CD14-positive monocyte (primary cell): ENCODE data around the gene TFDP2. TPM values are rescaled to one million over a fixed set of nuclear protein-coding genes. Genes with fewer than 3 reads are reported as not detected.

ENCODE experiments used
- DNase-seq, 3 donors: peaks; one replicate each; pipeline ENCODE4 v3.0.0-alpha.2; 2011 to 2022
- H2AFZ ChIP-seq: 2 replicates; pipeline ENCODE4 v1.6.0; 2012; ENCODE audit warnings: mild to moderate bottlenecking, low read depth, low read length, inconsistent platforms; ENCODE audit not compliant: insufficient read depth, poor library complexity, severe bottlenecking
- H3K27ac ChIP-seq, 2 donors: 1 replicate in 1 of 2; 2 replicates in 1 of 2; pipeline ENCODE4 v1.5.1; 2012 to 2013; ENCODE audit warnings: low read length in 2 of 2, control low read depth in 1 of 2, inconsistent platforms in 1 of 2, low read depth in 1 of 2, mild to moderate bottlenecking in 1 of 2
- H3K27me3 ChIP-seq, 2 donors: one replicate each; pipeline versions ENCODE4 v1.6.0 to v1.6.1; 2011 to 2013; ENCODE audit warnings: low read length in 2 of 2; ENCODE audit not compliant: control insufficient read depth in 2 of 2, insufficient read depth in 2 of 2
- H3K36me3 ChIP-seq, 2 donors: replicated peaks in 1 of 2; 1 replicate in 1 of 2; 2 replicates in 1 of 2; pipeline versions ENCODE4 v1.5.1 to v1.6.1; 2012 to 2013; ENCODE audit warnings: low read length in 2 of 2, control low read depth in 1 of 2, inconsistent platforms in 1 of 2, mild to moderate bottlenecking in 1 of 2; ENCODE audit not compliant: insufficient read depth in 2 of 2, control insufficient read depth in 1 of 2
- H3K4me1 ChIP-seq, 2 donors: 1 replicate in 1 of 2; 2 replicates in 1 of 2; pipeline versions ENCODE4 v1.5.1 to v1.6.1; 2012 to 2013; ENCODE audit warnings: low read length in 2 of 2, control low read depth in 1 of 2, inconsistent platforms in 1 of 2, mild to moderate bottlenecking in 1 of 2, moderate library complexity in 1 of 2; ENCODE audit not compliant: insufficient read depth in 2 of 2, control insufficient read depth in 1 of 2
- H3K4me2 ChIP-seq: replicated peaks from 2 replicates; pipeline ENCODE3; 2012; ENCODE audit warnings: low read length, moderate library complexity, mild to moderate bottlenecking; ENCODE audit not compliant: poor library complexity, severe bottlenecking; ENCODE audit errors: extremely low read depth
- H3K4me3 ChIP-seq, 3 experiments: fragments of 200-600 bp in 1 of 3; sonication (generic) in 1 of 3; replicated peaks in 1 of 3; 1 replicate in 2 of 3; 2 replicates in 1 of 3; pipeline ENCODE4 v1.5.1; 2011 to 2013; ENCODE audit warnings: low read length in 3 of 3, mild to moderate bottlenecking in 3 of 3, control low read depth in 2 of 3, low read depth in 2 of 3, inconsistent platforms in 1 of 3, moderate library complexity in 1 of 3
- H3K79me2 ChIP-seq: 2 replicates; pipeline ENCODE4 v1.6.0; 2012; ENCODE audit warnings: mild to moderate bottlenecking, control low read depth, inconsistent platforms, low read length, moderate library complexity; ENCODE audit not compliant: insufficient read depth
- H3K9ac ChIP-seq: 2 replicates; pipeline ENCODE4 v1.6.0; 2017; ENCODE audit warnings: low read length, mild to moderate bottlenecking; ENCODE audit not compliant: insufficient read depth, poor library complexity, severe bottlenecking
- H3K9me3 ChIP-seq, 2 donors: replicated peaks in 1 of 2; 1 replicate in 1 of 2; 2 replicates in 1 of 2; pipeline versions ENCODE4 v1.5.1 to v1.6.1; 2012 to 2013; ENCODE audit warnings: low read length in 2 of 2, control low read depth in 1 of 2; ENCODE audit not compliant: control insufficient read depth in 1 of 2, insufficient read depth in 1 of 2
- H4K20me1 ChIP-seq: 2 replicates; pipeline ENCODE4 v1.6.0; 2012; ENCODE audit warnings: mild to moderate bottlenecking, low read length, control low read depth, moderate library complexity; ENCODE audit not compliant: insufficient read depth
- H3K27ac Mint-ChIP-seq, 7 donors: one replicate each; pipeline ENCODE4 v1.8.0; 2020; ENCODE audit warnings: mild to moderate bottlenecking in 7 of 7, mixed read lengths in 7 of 7, moderate library complexity in 6 of 7, inconsistent platforms in 2 of 7
- H3K27me3 Mint-ChIP-seq, 3 donors: one replicate each; pipeline ENCODE4 v1.8.0; 2021 to 2022; ENCODE audit warnings: low read depth in 3 of 3, mild to moderate bottlenecking in 3 of 3, mixed read lengths in 3 of 3, moderate library complexity in 3 of 3, inconsistent platforms in 1 of 3
- H3K36me3 Mint-ChIP-seq, 2 donors: one replicate each; pipeline ENCODE4 v1.8.0; 2020; ENCODE audit warnings: mixed read lengths in 2 of 2, inconsistent platforms in 1 of 2, mild to moderate bottlenecking in 1 of 2
- H3K4me1 Mint-ChIP-seq: one replicate; pipeline ENCODE4 v1.8.0; 2020; ENCODE audit warnings: mild to moderate bottlenecking, mixed read lengths
- H3K4me3 Mint-ChIP-seq, 2 donors: one replicate each; pipeline ENCODE4 v1.8.0; 2020; ENCODE audit warnings: mild to moderate bottlenecking in 2 of 2, mixed read lengths in 2 of 2, moderate library complexity in 1 of 2
- H3K9me3 Mint-ChIP-seq, 7 donors: one replicate each; pipeline ENCODE4 v1.8.0; 2020 to 2022; ENCODE audit warnings: mixed read lengths in 7 of 7, mild to moderate bottlenecking in 6 of 7, moderate library complexity in 6 of 7, inconsistent platforms in 2 of 7
- CTCF ChIP-seq: fragments of 200-600 bp; IDR thresholded peaks from one replicate; pipeline ENCODE4 v1.8.0; 2022; ENCODE audit warnings: antibody characterized with exemption, mild to moderate bottlenecking
- WGBS: methylation state at CpG from one replicate; pipeline ENCODE4 v1.1.5; 2013; ENCODE audit warnings: missing lambda C conversion rate; ENCODE audit not compliant: insufficient coverage; 5-methylcytosine and 5-hydroxymethylcytosine counted together
- intact Hi-C, 2 donors: fragments of 100-400 bp; cut with micrococcal nuclease; formaldehyde crosslinking; loops; one replicate each; pipeline versions ENCODE4 v1.15.0 to v1.15.1; 2023
- polyA plus RNA-seq, 3 donors: library from polyadenylated mRNA; depleted of rRNA in 1 of 3; unstranded in 2 of 3; stranded (reverse) in 1 of 3; fragments of 300-500 nt in 2 of 3; fragments of >200 nt in 1 of 3; fragmentation: Illumina TruSeq in 2 of 3; gene quantifications; 1 replicate in 2 of 3; 2 replicates in 1 of 3; pipeline ENCODE4 v1.2.3, GENCODE V29; 2012 to 2021

The TFDP2 gene
- polyA plus RNA-seq, 3 donors, result 1.1 to 3.5 (median 1.7) TPM

GRCh38 chr3:142057331-142057725 is 92.0 kb downstream of the TFDP2 start:
- intact Hi-C loops, result no loop called here
- Mint-ChIP-seq H3K9me3 (peaks cover 2 to 6% (median 4%) of the 10 kb centered on the region in 7 donors), H3K4me3 (no peak overlapping the region), H3K27me3 (no peaks in the 10 kb centered on the region), H3K36me3 (no peaks in the 10 kb centered on the region), H3K4me1 (peaks cover 2% of the 10 kb centered on the region), H3K27ac (no peak overlapping the region)
- Histone ChIP-seq H3K9me3 (no peaks in the 10 kb centered on the region), H3K79me2 (no peaks in the 10 kb centered on the region), H3K27ac (no peak overlapping the region), H3K27me3 (no peaks in the 10 kb centered on the region), H3K4me2 (no peak overlapping the region), H3K4me1 (no peaks in the 10 kb centered on the region), H2AFZ (no peak overlapping the region), H3K36me3 (no peaks in the 10 kb centered on the region), H3K4me3 (no peak overlapping the region), H3K9ac (no peak overlapping the region), H4K20me1 (no peaks in the 10 kb centered on the region)
- DNase-seq, result no peak
- TF ChIP-seq CTCF, result no peak
- WGBS, result no CpG with 5 or more reads among the region's 2 CpGs

GRCh38 chr3:142056656-142057330 is 92.6 kb downstream of the TFDP2 start:
- no peaks in the 10 kb centered on the region for H3K27me3 ChIP-seq
- no peaks in the 10 kb centered on the region for H3K36me3 Mint-ChIP-seq
- H3K79me2 ChIP-seq, result no peaks in the 10 kb centered on the region
- H3K4me2 ChIP-seq, result no peak overlapping the region
- TF ChIP-seq CTCF, result no peak
- H3K4me3 Mint-ChIP-seq, result no peak overlapping the region
- no peak overlapping the region for H3K27ac ChIP-seq
- DNase-seq, result no peak
- H3K4me3 ChIP-seq, result no peak overlapping the region
- no peak overlapping the region for H3K27ac Mint-ChIP-seq
- H3K9me3 Mint-ChIP-seq, result peaks cover 2 to 12% (median 4%) of the 10 kb centered on the region in 7 donors
- no peak overlapping the region for H2AFZ ChIP-seq
- peaks cover 2% of the 10 kb centered on the region for H3K4me1 Mint-ChIP-seq
- intact Hi-C loops, result no loop called here
- H3K9ac ChIP-seq, result no peak overlapping the region
- no peaks in the 10 kb centered on the region for H3K36me3 ChIP-seq
- H3K4me1 ChIP-seq, result no peaks in the 10 kb centered on the region
- no peaks in the 10 kb centered on the region for H3K9me3 ChIP-seq
- no CpG with 5 or more reads among the region's 2 CpGs for WGBS
- H3K27me3 Mint-ChIP-seq, result no peaks in the 10 kb centered on the region
- H4K20me1 ChIP-seq, result no peaks in the 10 kb centered on the region
